Progenitor cell of endocrine pancreas (in vitro differentiated cells): ENCODE data around the gene MRGPRF. TPM values are rescaled to one million over a fixed set of nuclear protein-coding genes. Genes with fewer than 3 reads are reported as not detected.

Experiments
- DNase-seq: peaks from one replicate; pipeline ENCODE4 v3.0.0; 2021; ENCODE audit warnings: low spot score; ENCODE audit not compliant: unreplicated experiment
- H3K27ac Mint-ChIP-seq: 2 replicates; pipeline ENCODE4 v1.8.0; 2021; ENCODE audit warnings: mild to moderate bottlenecking, moderate library complexity, mixed read lengths
- H3K27me3 Mint-ChIP-seq: 2 replicates; pipeline ENCODE4 v1.8.0; 2021; ENCODE audit warnings: mixed read lengths
- H3K36me3 Mint-ChIP-seq: 2 replicates; pipeline ENCODE4 v1.8.0; 2022; ENCODE audit warnings: mixed read lengths; ENCODE audit not compliant: insufficient read depth
- H3K4me1 Mint-ChIP-seq: 2 replicates; pipeline ENCODE4 v1.8.0; 2021; ENCODE audit warnings: low read depth, mixed read lengths
- H3K4me3 Mint-ChIP-seq: 2 replicates; pipeline ENCODE4 v1.8.0; 2021; ENCODE audit warnings: low read depth, mild to moderate bottlenecking, moderate library complexity, mixed read lengths
- H3K9me3 Mint-ChIP-seq: 2 replicates; pipeline ENCODE4 v1.8.0; 2021; ENCODE audit warnings: low read depth, mixed read lengths
- CTCF ChIP-seq: fragments of 200-600 bp; sonication (generic); IDR thresholded peaks from one replicate; pipeline ENCODE4 v1.5.0; 2021; ENCODE audit warnings: antibody characterized with exemption, mild to moderate bottlenecking; ENCODE audit not compliant: unreplicated experiment
- total RNA-seq: library from RNA; stranded (reverse); gene quantifications from 2 replicates; pipeline ENCODE4 v1.2.1, GENCODE V29; 2021

Gene MRGPRF
- total RNA-seq, 1 donor from 2014 or later, result 0.41 TPM

GRCh38 chr11:69039501-69039900 is 26.5 kb upstream of the MRGPRF start:
- H3K27me3 Mint-ChIP-seq, result peaks cover 8% of the 10 kb centered on the region
- no peak for TF ChIP-seq CTCF
- peaks cover 6% of the 10 kb centered on the region for H3K4me1 Mint-ChIP-seq
- no peaks in the 10 kb centered on the region for H3K9me3 Mint-ChIP-seq
- no peak overlapping the region for H3K4me3 Mint-ChIP-seq
- DNase-seq, result no peak
- H3K27ac Mint-ChIP-seq, result no peak overlapping the region
- H3K36me3 Mint-ChIP-seq, result no peaks in the 10 kb centered on the region

- H3K9me3 Mint-ChIP-seq, result no peaks in the 10 kb centered on the region
- no peak for TF ChIP-seq CTCF
- no peaks in the 10 kb centered on the region for H3K36me3 Mint-ChIP-seq
- DNase-seq, result no peak
- no peak overlapping the region for H3K27ac Mint-ChIP-seq
- H3K4me3 Mint-ChIP-seq, result no peak overlapping the region
- H3K27me3 Mint-ChIP-seq, result peaks cover 9% of the 10 kb centered on the region
- H3K4me1 Mint-ChIP-seq, result peaks cover 6% of the 10 kb centered on the region
Observed at GRCh38 chr11:69037544-69037943, 24.5 kb upstream of the MRGPRF start.

- no peak for TF ChIP-seq CTCF
- no peak for DNase-seq
- Mint-ChIP-seq H3K4me1 (peaks cover 6% of the 10 kb centered on the region), H3K36me3 (no peaks in the 10 kb centered on the region), H3K27me3 (peaks cover 9% of the 10 kb centered on the region), H3K27ac (no peak overlapping the region), H3K4me3 (no peak overlapping the region), H3K9me3 (no peaks in the 10 kb centered on the region)
Observed at GRCh38 chr11:69037074-69037473, 24.0 kb upstream of the MRGPRF start.

- Mint-ChIP-seq H3K36me3 (no peaks in the 10 kb centered on the region), H3K27ac (no peak overlapping the region), H3K27me3 (peaks cover 11% of the 10 kb centered on the region), H3K4me3 (no peak overlapping the region), H3K9me3 (no peaks in the 10 kb centered on the region), H3K4me1 (no peaks in the 10 kb centered on the region)
- no peak for DNase-seq
- TF ChIP-seq CTCF, result no peak
Observed at GRCh38 chr11:69035946-69036340, 22.9 kb upstream of the MRGPRF start.

GRCh38 chr11:69035150-69035945 is 22.3 kb upstream of the MRGPRF start:
- Mint-ChIP-seq H3K27me3 (peaks cover 13% of the 10 kb centered on the region), H3K27ac (no peak overlapping the region), H3K4me1 (no peaks in the 10 kb centered on the region), H3K9me3 (no peaks in the 10 kb centered on the region), H3K36me3 (no peaks in the 10 kb centered on the region), H3K4me3 (no peak overlapping the region)
- no peak for DNase-seq
- TF ChIP-seq CTCF, result no peak
